HepG2 (cell line): ENCODE data around the gene RHOC.

Source experiments
- ASH2L ChIP-seq: fragments of 300-600, 200-600 bp; sonication (generic); IDR thresholded peaks from 2 replicates; pipeline ENCODE4 v1.7.0; 2017; ENCODE audit warnings: low read depth, mild to moderate bottlenecking, moderate library complexity, mixed read lengths, low read length; ENCODE audit not compliant: insufficient read length
- CBX2 ChIP-seq, 2 experiments: fragments of 200-600 bp in 1 of 2; sonication (generic); formaldehyde crosslinking in 1 of 2; IDR thresholded peaks; 2 replicates each; pipeline versions ENCODE4 v1.7.0 to v1.8.1; 2018 to 2022; ENCODE audit warnings: low read depth in 2 of 2, low read length in 1 of 2, mild to moderate bottlenecking in 1 of 2, missing genetic modification reagents in 1 of 2
- ETV5 ChIP-seq: IDR thresholded peaks from 2 replicates; pipeline ENCODE4 v1.6.1; 2018; ENCODE audit warnings: missing biosample characterization, missing genetic modification reagents, inconsistent platforms, borderline replicate concordance
- NONO ChIP-seq, 2 experiments: fragments of 450-650 bp in 1 of 2; sonication (generic) in 1 of 2; formaldehyde crosslinking in 1 of 2; IDR thresholded peaks in 1 of 2; conservative IDR thresholded peaks in 1 of 2; 2 replicates each; pipeline versions ENCODE4 v1.6.1 to v1.8.0; 2017 to 2022; ENCODE audit warnings: mild to moderate bottlenecking in 1 of 2, missing genetic modification reagents in 1 of 2, moderate library complexity in 1 of 2
- POLR2A ChIP-seq, 2 experiments: IDR thresholded peaks; 2 replicates each; pipeline ENCODE4 v1.6.1; 2011; ENCODE audit warnings: low read depth in 2 of 2, low read length in 2 of 2, mild to moderate bottlenecking in 1 of 2, moderate library complexity in 1 of 2; ENCODE audit not compliant: insufficient read depth in 1 of 2
- SIN3A ChIP-seq: IDR thresholded peaks from 2 replicates; pipeline ENCODE4 v1.6.1; 2011; ENCODE audit warnings: low read depth, mild to moderate bottlenecking, control low read depth, low read length, borderline replicate concordance
- ZFP36 ChIP-seq: fragments of 150-350 bp; IDR thresholded peaks from 2 replicates; pipeline ENCODE4 v1.6.1; 2018; ENCODE audit warnings: borderline replicate concordance, low read length, low read depth; ENCODE audit not compliant: partially characterized antibody
- ZFX ChIP-seq: sonication (generic); formaldehyde crosslinking; IDR thresholded peaks from 2 replicates; pipeline ENCODE4 v1.4.0; 2020; ENCODE audit warnings: mild to moderate bottlenecking, low read depth, missing genetic modification reagents, moderate library complexity
- TF ChIP-seq, protein P1 (sequence below): sonication (generic); formaldehyde crosslinking; IDR thresholded peaks from 2 replicates; pipeline ENCODE4 v1.5.0; 2020; ENCODE audit warnings: missing genetic modification reagents
- TF ChIP-seq, protein P2 (sequence below), 2 experiments: IDR thresholded peaks; 2 replicates each; pipeline ENCODE4 v1.6.1; 2011 to 2012; ENCODE audit warnings: low read length in 2 of 2, borderline replicate concordance in 1 of 2, low read depth in 1 of 2, mild to moderate bottlenecking in 1 of 2, moderate library complexity in 1 of 2

DNA sequence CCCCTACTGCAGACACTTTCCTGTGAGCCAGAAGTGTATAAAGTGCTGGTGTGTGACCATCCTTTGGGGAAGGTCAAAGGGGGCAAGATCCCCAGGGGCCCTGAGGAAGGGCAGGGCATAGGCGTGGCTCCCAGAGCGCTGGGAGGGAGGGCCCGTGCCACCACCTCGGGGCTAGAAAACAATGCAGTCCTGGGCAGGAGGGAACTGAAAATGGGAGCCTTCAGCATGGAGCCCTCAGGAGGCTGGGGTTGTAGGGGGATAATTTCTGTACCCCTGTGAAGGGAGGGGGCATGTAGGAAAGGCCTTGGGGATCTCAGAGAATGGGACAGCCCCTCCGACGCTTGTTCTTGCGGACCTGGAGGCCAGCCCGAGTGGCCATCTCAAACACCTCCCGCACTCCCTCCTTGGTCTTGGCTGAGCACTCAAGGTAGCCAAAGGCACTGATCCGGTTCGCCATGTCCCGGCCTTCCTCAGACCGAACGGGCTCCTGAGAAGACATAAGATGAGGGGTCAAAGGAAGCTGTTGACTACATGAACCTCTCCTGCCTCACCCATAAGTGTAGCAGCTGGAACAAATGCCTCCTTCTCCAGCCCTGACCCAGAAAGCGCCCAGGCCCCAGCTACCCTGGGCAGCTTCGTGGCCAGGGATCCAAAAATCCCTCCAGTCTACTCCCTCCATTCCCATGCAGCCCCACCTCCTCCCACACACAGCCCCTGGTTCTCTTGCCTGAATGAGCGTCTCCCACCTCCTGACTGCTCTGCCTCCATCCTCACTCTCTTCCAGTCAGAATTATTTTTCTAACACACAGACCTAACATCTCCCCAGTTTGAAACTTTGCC is 5.5 kb downstream of the RHOC start:
- TF ChIP-seq, protein P1, sequence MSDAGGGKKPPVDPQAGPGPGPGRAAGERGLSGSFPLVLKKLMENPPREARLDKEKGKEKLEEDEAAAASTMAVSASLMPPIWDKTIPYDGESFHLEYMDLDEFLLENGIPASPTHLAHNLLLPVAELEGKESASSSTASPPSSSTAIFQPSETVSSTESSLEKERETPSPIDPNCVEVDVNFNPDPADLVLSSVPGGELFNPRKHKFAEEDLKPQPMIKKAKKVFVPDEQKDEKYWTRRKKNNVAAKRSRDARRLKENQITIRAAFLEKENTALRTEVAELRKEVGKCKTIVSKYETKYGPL: no peak
- TF ChIP-seq POLR2A (IDR thresholded peaks at IDR 0.05; ENCODE audit: insufficient read depth in 1 of 2, low read depth in 2 of 2, low read length in 2 of 2) (peak in 1 of 2 experiments; percentile 43; a peak in 1 of 4 replicates), SIN3A (no peak), ZFX (CRISPR knock-in tag) (no peak), ZFP36 (no peak), NONO (IDR thresholded peaks at IDR 0.05) (no peak), NONO (CRISPR knock-in tag; conservative IDR thresholded peaks at IDR 0.05) (0 out of 2 replicates have a peak, but pooled peaks have one; percentile 14), CBX2 (IDR thresholded peaks at IDR 0.05; ENCODE audit: low read depth, low read length) (no peak), CBX2 (CRISPR knock-in tag; IDR thresholded peaks at IDR 0.05; ENCODE audit: low read depth) (no peak), ETV5 (CRISPR knock-in tag) (no peak), ASH2L (no peak)
- TF ChIP-seq, protein P2, sequence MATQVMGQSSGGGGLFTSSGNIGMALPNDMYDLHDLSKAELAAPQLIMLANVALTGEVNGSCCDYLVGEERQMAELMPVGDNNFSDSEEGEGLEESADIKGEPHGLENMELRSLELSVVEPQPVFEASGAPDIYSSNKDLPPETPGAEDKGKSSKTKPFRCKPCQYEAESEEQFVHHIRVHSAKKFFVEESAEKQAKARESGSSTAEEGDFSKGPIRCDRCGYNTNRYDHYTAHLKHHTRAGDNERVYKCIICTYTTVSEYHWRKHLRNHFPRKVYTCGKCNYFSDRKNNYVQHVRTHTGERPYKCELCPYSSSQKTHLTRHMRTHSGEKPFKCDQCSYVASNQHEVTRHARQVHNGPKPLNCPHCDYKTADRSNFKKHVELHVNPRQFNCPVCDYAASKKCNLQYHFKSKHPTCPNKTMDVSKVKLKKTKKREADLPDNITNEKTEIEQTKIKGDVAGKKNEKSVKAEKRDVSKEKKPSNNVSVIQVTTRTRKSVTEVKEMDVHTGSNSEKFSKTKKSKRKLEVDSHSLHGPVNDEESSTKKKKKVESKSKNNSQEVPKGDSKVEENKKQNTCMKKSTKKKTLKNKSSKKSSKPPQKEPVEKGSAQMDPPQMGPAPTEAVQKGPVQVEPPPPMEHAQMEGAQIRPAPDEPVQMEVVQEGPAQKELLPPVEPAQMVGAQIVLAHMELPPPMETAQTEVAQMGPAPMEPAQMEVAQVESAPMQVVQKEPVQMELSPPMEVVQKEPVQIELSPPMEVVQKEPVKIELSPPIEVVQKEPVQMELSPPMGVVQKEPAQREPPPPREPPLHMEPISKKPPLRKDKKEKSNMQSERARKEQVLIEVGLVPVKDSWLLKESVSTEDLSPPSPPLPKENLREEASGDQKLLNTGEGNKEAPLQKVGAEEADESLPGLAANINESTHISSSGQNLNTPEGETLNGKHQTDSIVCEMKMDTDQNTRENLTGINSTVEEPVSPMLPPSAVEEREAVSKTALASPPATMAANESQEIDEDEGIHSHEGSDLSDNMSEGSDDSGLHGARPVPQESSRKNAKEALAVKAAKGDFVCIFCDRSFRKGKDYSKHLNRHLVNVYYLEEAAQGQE (IDR thresholded peaks at IDR 0.05; ENCODE audit: borderline replicate concordance in 1 of 2, low read depth in 1 of 2, low read length in 2 of 2): no peak
